ENCODE data around the gene RBMS3. TPM values are rescaled to one million over a fixed set of nuclear protein-coding genes. Genes with fewer than 3 reads are reported as not detected.

RBMS3 gene
- total and polyA plus RNA-seq, 2 experiments from 2014 or later = 3.2 to 7.4 TPM

DNA sequence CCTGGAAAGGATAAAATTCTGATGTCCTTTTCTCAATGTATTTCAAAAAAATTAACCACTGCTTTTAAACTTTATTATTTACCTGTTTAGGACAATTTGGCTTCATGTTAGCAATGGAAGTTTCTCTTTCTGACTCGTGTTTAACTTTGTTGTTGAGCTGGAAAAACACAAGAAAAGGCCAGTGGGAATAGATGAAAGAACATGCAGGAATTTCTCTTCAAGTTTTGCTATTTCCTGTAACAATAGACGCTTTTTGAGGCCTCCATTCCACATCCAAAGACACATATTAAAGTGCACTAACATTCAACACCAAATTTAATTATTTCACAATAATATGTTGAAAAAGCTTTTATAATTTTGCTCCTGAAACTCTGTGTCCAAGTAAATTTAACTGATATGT, 9.7 kb downstream of the RBMS3 start (continued):
- no peak for TF ChIP-seq ETS1 (IDR thresholded peaks at IDR 0.05)

DNA sequence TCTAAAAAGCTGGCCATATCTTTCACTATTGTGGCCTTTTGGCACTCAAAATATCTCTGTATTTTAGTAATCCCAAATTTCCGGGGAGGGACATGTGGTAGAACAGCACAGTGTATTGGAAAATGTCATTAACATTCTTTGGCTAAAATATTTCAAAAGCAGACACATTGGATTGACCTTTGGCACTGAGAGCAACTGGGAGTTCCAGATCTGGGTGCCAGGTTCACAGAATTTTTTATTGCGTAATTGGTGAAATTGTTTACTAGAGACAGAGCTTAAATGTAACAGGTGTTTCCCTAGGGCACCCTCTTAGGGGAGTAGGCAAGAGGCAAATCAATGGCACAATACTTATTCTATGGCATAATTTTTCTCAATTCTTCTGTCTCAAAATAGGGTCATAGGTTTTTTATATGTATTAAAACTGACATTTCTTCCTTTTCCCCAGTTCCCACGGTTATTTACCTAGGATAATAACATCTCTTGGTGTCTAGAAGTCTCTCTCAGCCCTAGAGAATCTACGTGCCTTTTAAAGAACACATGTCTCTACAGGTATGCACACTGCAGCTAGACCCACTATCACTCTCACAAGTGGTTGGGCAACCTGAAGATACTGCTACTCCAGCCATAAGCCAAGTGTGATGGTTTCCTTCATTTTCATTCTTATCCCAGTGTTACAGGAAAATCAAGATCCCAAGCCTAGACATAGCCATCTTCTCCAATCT, 10.6 kb downstream of the RBMS3 start:
- Histone ChIP-seq H3F3A (replicated peaks; ENCODE audit: low read depth) (no peaks in the 10 kb centered on the region), H3K27me3 (ENCODE audit: insufficient read depth) (no peaks in the 10 kb centered on the region), H3K4me2 (peak overlapping the region; percentile 51), H3K4me1 (ENCODE audit: insufficient read depth) (peaks cover 44% of the 10 kb centered on the region), H3K9me2 (ENCODE audit: insufficient read depth) (no peaks in the 10 kb centered on the region), H3K79me2 (replicated peaks; ENCODE audit: insufficient read depth) (no peaks in the 10 kb centered on the region; the same call in 1 of the 2 replicates), H3K4me3 (no peak overlapping the region), H3K36me3 (ENCODE audit: insufficient read depth) (no peaks in the 10 kb centered on the region), H3K27ac (ENCODE audit: low read depth) (peak overlapping the region; percentile 67; the same call in 1 of the 2 replicates), H4K20me1 (replicated peaks; ENCODE audit: insufficient read depth) (no peaks in the 10 kb centered on the region), H2AFZ (no peak overlapping the region)
- Mint-ChIP-seq H3K27ac (peak overlapping the region; percentile 47), H3K27me3 (ENCODE audit: insufficient read depth, low read depth, poor library complexity) (peaks cover 1% of the 10 kb centered on the region), H3K9me3 (no peaks in the 10 kb centered on the region), H3K36me3 (ENCODE audit: low read depth) (no peaks in the 10 kb centered on the region), H3K4me3 (no peak overlapping the region), H3K4me1 (peaks cover 45% of the 10 kb centered on the region)
- no peak for ATAC-seq
- no peak for DNase-seq (ENCODE audit: low spot score)
- TF ChIP-seq ZNF114 (CRISPR knock-in tag; IDR thresholded peaks at IDR 0.05) (no peak), POLR2AphosphoS5 (IDR thresholded peaks at IDR 0.05; ENCODE audit: low read depth) (no peak), CTCF (conservative IDR thresholded peaks at IDR 0.05; ENCODE audit: low read depth in 2 of 2) (no peak), CREB1 (CRISPR knock-in tag; IDR thresholded peaks at IDR 0.05; ENCODE audit: low read depth) (no peak), STAT1 (IDR thresholded peaks at IDR 0.05; ENCODE audit: unreplicated experiment) (no peak), ETS1 (IDR thresholded peaks at IDR 0.05) (no peak), JUNB (IDR thresholded peaks at IDR 0.05; ENCODE audit: unreplicated experiment) (no peak), EZH2 (IDR thresholded peaks at IDR 0.05; ENCODE audit: low read depth, unreplicated experiment) (no peak), ZNF331 (CRISPR knock-in tag; IDR thresholded peaks at IDR 0.05; ENCODE audit: low read depth) (no peak), EZH2phosphoT487 (IDR thresholded peaks at IDR 0.05; ENCODE audit: unreplicated experiment) (no peak), NANOG (IDR thresholded peaks at IDR 0.05; ENCODE audit: borderline replicate concordance) (no peak), ZNF462 (CRISPR knock-in tag; IDR thresholded peaks at IDR 0.05) (no peak)
